ENCODE results near the gene STRIP1. TPM values are rescaled to one million over a fixed set of nuclear protein-coding genes. Genes with fewer than 3 reads are reported as not detected.
"Not testable (repeated sequence)": the region's sequence is repeated elsewhere in the genome, so short reads cannot be mapped to it uniquely, and the experiment has no call there.

The STRIP1 gene
- total RNA-seq, 1 donor from 2014 or later: 18.1 TPM

- no peaks in the 10 kb centered on the region for H3K4me1 ChIP-seq
- no peak for TF ChIP-seq CTCF (IDR thresholded peaks at IDR 0.05; ENCODE audit: borderline replicate concordance)
- intact Hi-C loops (cut with micrococcal nuclease): no loop called here
- DNase-seq: no peak
- no peak overlapping the region for H3K4me3 ChIP-seq
- no peak overlapping the region for H3K27ac ChIP-seq (replicated peaks)
- no peaks in the 10 kb centered on the region for H3K9me3 ChIP-seq (replicated peaks)
- peaks cover 97% of the 10 kb centered on the region for H3K36me3 ChIP-seq
- H3K27me3 ChIP-seq (ENCODE audit: low read depth): no peaks in the 10 kb centered on the region
Measured at GRCh38 chr1:110019770-110020169, 14.7 kb upstream of the STRIP1 start.

GRCh38 chr1:110021285-110021684 lies 13.1 kb upstream of the STRIP1 start:
- no peaks in the 10 kb centered on the region for H3K4me1 ChIP-seq
- H3K9me3 ChIP-seq (replicated peaks): no peaks in the 10 kb centered on the region
- intact Hi-C loops (cut with micrococcal nuclease): no loop called here
- no peak for TF ChIP-seq CTCF (IDR thresholded peaks at IDR 0.05; ENCODE audit: borderline replicate concordance)
- H3K36me3 ChIP-seq: peaks cover 85% of the 10 kb centered on the region
- H3K4me3 ChIP-seq: no peak overlapping the region
- H3K27ac ChIP-seq (replicated peaks): no peak overlapping the region
- H3K27me3 ChIP-seq (ENCODE audit: low read depth): no peaks in the 10 kb centered on the region
- DNase-seq: no peak

- no peaks in the 10 kb centered on the region for H3K4me1 ChIP-seq
- no peak for DNase-seq
- TF ChIP-seq CTCF (IDR thresholded peaks at IDR 0.05; ENCODE audit: borderline replicate concordance): no peak
- intact Hi-C loops (cut with micrococcal nuclease): no loop called here
- H3K27me3 ChIP-seq (ENCODE audit: low read depth): no peaks in the 10 kb centered on the region
- no peak overlapping the region for H3K27ac ChIP-seq (replicated peaks)
- no peak overlapping the region for H3K4me3 ChIP-seq
- no peaks in the 10 kb centered on the region for H3K9me3 ChIP-seq (replicated peaks)
- H3K36me3 ChIP-seq: peaks cover 52% of the 10 kb centered on the region
Measured at GRCh38 chr1:110024613-110025012, 9.8 kb upstream of the STRIP1 start.

GRCh38 chr1:110030687-110031086 lies 3.7 kb upstream of the STRIP1 start:
- DNase-seq; H3K27me3 ChIP-seq (ENCODE audit: low read depth); H3K36me3 ChIP-seq; H3K9me3 ChIP-seq (replicated peaks); intact Hi-C loops (cut with micrococcal nuclease): not testable (repeated sequence)
- peak overlapping the region; percentile 14 for H3K27ac ChIP-seq (replicated peaks)
- peak overlapping the region; percentile 22 for H3K4me3 ChIP-seq
- H3K4me1 ChIP-seq: peaks cover 17% of the 10 kb centered on the region

- no peak for TF ChIP-seq CTCF (IDR thresholded peaks at IDR 0.05; ENCODE audit: borderline replicate concordance)
Measured at GRCh38 chr1:110032327-110032726, 2.1 kb upstream of the STRIP1 start.

GRCh38 chr1:110033421-110033820 lies 1.0 kb upstream of the STRIP1 start:
- Histone ChIP-seq H3K27ac (replicated peaks) (no peak overlapping the region), H3K27me3 (ENCODE audit: low read depth) (no peaks in the 10 kb centered on the region), H3K9me3 (replicated peaks) (no peaks in the 10 kb centered on the region), H3K4me1 (peaks cover 28% of the 10 kb centered on the region), H3K4me3 (no peak overlapping the region), H3K36me3 (peaks cover 6% of the 10 kb centered on the region)
- intact Hi-C loops (cut with micrococcal nuclease): no loop called here
- DNase-seq: no peak
- no peak for TF ChIP-seq CTCF (IDR thresholded peaks at IDR 0.05; ENCODE audit: borderline replicate concordance)

More at GRCh38 chr1:110032327-110032726, 2.1 kb upstream of the STRIP1 start:
- Histone ChIP-seq H3K36me3 (no peaks in the 10 kb centered on the region), H3K27me3 (ENCODE audit: low read depth) (no peaks in the 10 kb centered on the region), H3K27ac (replicated peaks) (no peak overlapping the region), H3K4me3 (no peak overlapping the region), H3K4me1 (peaks cover 28% of the 10 kb centered on the region), H3K9me3 (replicated peaks) (no peaks in the 10 kb centered on the region)
- no peak for DNase-seq
- intact Hi-C loops (cut with micrococcal nuclease): no loop called here
